Esophagus mucosa (tissue), 1 donor: Measurements from ENCODE around the gene SEPTIN3. TPM values are rescaled to one million over a fixed set of nuclear protein-coding genes. Genes with fewer than 3 reads are reported as not detected.
"Not testable (repeated sequence)": the region's sequence is repeated elsewhere in the genome, so short reads cannot be mapped to it uniquely, and the experiment has no call there.

Source experiments
- ATAC-seq: fragments of 200-7000 bp; cut with Tn5 transposase; one replicate; pipeline ENCODE4 v1.9.1; 2020
- total RNA-seq: library from RNA; stranded (reverse); gene quantifications from one replicate; pipeline ENCODE4 v1.2.4, GENCODE V29; 2023
- donor health status: DM: yes; HTN: yes; CAD: no.

The SEPTIN3 gene
- total RNA-seq, 1 donor from 2014 or later, result 0.24 TPM

DNA sequence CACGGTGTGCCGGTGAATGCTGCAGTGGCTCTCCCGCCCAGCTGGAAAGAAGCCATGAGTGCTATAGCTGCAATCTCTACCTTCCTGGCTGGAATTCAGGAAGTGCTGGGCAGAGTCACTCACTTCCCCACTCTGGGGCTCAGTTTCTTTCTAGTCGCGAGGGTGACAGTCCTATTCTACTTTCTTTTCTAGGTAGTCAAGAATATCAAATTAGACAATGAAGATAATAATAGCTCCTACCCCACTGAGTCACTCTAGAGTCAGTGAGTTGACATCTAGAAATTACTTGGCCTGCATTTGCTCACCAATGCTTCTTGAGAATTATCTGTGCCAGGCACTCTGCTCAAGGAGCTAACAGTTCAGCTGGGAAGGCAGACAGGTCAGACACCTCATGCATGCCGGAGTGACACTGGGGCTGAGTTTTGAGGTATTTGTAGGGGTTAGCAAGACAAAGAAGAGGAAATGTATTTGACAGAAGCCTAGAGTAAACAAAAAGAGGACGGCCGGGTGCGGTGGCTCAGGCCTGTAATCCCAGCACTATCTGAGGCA is 25.5 kb upstream of the SEPTIN3 start:
- ATAC-seq, result peak; percentile 10

DNA sequence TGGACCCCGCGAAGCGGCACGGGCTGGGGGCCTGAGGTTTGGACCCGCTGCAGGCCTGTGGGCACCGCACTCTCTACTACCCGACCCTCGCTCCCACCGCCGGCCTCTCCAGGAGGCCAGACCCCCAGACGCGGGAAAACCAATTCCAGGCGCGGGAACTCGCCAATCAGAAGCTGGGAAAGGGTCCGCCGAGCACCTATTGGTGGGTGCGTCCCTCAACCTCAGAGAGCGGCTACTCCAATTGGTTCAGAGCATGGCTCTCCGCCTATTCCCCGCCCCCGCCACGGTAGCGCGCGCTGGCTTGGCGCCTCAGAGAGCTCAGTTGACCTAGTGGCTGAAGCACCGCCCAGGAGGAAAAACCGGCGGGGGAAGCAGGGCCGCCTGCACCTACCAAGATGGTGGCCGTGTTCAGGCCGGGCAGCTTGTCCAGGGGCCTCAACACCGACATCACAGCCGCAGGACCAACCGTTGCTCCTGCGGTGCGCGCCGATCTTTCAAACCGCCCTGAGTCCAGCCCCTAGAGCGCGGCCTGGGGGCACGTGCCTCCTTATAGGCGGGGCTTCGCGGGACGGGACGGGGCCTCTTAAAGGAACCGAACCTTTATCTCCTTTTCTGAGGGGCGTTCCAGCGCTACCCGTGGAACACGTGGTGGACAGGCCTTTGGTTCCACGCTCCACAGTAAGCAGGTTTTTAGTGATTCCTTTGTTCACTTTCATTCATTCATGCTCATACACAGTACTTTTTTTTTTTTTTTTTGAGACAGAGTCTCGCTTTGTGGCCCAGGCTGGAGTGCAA is 22.4 kb upstream of the SEPTIN3 start, which contains the start of gene CENPM:
Gene CENPM, minus strand, starts transcription at position 524 of the 795 bp plus-strand sequence. Its CDS starts 76 bp downstream, at position 448.
- ATAC-seq, result peak; percentile 89

DNA sequence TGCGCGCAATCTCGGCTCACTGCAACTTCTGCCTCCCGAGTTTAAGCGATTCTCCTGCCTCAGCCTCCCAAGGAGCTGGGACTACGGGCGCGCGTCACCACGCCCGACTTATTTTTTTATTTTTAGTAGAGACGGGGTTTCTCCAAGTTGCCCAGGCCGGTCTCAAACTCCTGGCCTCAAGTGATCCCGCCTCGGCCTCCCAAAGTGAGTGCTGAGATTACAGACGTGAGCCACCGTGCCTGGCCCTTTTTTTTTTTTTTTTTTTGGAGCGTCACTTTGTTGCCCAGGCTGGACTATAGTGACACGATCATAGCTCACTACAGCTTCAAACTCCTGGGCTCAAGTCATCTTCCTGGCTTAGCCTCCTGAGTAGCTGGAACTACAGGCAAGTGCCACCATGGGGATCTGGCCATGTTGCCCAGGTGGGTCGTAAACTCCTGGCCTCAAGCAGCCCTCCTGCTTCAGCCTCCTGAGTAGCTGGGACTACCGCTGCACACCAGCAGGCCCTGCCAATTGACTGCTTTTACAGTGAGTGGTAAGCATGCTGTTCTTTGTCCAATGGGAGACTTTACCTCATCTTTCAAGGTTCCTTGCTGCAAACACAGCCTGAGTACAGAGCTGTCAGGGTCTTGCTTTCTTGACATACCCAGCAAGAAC is 21.7 kb upstream of the SEPTIN3 start:
- ATAC-seq, result no peak

DNA sequence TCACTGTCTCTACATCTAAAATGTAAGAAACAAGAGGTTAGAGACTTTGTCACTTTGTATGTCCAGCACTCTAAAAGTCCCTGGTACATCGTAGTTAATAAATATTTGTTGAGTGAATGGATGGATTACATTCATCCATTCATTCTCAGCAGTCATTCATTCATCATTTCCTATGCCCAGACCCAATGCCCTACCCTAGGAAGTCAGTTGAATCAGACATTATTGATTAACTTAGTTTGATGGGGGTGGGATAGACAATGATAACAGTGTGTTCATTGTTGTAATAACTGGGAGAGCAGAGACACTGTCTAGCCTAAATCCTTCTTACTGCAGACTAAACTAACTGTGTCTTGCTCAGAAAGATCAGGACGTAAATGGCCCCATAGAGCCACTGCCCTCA is 21.1 kb upstream of the SEPTIN3 start:
- ATAC-seq, result no peak

DNA sequence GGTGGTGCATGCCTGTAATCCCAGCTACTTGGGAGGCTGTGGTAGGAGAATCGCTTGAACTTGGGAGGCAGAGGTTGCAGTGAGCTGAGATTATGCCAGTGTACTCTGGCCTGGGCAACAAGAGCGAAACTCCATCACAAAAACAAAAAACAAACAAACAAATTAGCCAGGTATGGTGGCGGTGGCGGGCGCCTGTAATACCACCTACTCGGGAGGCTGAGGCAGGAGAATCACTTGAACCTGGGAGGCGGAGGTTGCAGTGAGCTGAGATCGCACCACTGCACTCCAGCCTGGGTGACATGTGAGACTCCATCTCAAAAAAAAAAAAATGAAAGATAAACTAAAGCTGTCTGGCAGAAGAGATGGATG is 20.3 kb upstream of the SEPTIN3 start:
- not testable (repeated sequence) for ATAC-seq

DNA sequence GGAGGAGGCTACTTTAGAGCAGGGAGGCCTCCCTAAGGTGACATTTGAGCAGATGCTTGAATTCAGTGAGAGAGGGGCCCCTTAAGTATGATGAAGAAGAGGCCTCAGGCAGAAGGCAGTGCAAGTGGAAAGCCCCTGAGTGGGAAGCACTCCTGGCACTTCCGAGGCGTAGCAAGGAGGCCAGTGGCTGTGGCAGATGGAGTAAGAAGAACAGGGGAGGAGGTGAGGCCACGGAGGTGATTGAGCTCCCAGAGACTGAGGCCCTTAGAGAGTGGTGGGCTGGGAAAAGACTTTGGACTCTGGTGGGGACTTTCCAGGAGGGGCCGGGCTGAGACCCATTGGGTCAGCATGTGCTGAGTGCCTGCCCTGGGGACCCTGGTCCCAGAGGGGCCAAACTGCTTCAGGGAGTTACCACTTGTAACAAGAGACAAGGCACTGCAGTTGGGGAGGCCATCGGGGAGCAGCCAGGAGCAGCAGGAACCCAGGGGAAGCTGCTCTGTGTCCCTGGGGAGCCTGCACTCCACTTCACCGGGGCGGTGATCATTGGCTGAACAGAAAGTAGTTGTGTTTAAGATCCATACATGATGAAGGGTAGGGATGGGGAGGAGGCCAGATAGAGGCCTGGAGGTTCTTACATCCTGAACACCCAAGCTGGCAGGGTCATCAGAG is 19.8 kb upstream of the SEPTIN3 start:
- ATAC-seq, result no peak

DNA sequence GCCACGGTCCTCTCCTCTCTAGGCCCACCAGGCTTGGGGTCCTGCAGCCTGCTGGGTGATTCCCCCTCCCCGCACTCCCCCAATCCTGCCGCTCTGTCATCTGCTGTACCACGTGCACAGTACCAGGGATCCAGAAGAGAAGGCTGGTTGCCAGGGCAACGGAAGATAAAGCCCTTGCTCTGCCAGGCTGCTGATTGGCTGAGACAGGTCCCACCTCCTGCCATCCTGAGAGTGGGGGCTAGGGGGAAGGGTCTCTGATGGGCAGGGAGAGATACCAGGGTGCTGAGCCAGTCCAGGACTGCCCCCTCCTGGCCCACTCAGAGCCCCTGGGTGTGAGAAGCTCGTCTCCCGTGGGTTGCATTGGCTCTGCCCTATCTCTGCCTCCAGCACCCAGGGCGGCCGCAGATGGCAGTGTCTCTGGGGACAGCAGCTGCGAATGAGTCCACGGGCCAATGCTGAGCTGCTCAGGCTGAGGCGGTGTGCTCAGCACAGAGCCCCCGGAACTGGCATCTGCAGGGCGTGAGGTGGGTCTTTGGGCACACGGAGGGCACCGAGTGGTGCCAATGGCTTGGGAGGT is 17.3 kb upstream of the SEPTIN3 start, which contains the start of gene SMIM45:
Gene SMIM45, plus strand, starts transcription at position 253 of the 577 bp plus-strand sequence.
- peak; percentile 12 for ATAC-seq

DNA sequence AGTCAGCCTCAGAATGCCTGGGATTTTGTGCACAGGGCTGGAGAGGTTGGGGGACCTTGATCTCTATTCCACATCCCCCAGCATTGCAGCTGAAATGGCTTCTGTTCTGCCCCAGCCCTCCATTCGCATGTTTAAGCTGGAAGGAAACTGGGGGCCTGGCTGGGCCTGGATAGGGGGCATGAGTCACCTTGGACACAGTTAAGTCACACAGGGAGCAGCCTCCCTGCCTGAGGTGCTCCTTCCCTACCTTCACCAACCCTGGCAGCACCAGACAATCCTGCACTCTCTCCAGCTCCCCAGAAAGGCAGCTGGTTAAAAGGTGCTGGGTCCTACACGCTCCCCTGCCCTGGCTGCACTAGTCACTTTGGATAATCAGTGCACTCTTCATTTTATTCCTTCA is 16.5 kb upstream of the SEPTIN3 start:
- peak; percentile 17 for ATAC-seq

DNA sequence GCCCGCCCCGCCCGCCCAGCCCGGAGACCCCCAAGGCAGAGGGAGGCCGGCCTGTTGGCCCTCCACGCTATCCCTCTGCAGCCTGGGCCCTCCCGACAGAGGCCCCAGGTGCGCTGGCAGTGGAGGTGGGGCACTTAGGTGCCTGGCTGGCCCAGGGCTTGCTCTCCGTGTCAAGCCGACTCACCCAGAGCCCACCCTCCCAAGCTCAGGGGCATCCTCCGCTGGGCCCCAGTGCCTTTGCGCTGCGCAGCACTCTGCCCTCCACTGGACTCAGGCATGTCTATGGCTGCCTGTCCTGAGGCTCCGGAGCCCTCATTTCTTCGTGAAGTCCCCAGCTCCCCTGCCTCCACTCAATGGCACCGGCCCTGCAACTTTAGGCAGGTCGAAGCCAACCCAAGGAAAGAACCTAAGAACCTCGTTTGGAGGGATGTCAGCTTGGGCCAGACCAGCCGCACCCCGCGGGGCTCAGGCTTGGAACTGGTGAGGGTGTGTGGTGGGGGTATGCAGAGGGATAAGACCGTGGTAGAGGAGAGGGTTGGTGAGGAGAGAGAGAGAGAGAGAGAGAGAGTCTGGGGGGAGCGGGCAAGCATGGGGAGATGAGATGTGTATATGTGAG is 11.2 kb upstream of the SEPTIN3 start:
- peak; percentile 35 for ATAC-seq

DNA sequence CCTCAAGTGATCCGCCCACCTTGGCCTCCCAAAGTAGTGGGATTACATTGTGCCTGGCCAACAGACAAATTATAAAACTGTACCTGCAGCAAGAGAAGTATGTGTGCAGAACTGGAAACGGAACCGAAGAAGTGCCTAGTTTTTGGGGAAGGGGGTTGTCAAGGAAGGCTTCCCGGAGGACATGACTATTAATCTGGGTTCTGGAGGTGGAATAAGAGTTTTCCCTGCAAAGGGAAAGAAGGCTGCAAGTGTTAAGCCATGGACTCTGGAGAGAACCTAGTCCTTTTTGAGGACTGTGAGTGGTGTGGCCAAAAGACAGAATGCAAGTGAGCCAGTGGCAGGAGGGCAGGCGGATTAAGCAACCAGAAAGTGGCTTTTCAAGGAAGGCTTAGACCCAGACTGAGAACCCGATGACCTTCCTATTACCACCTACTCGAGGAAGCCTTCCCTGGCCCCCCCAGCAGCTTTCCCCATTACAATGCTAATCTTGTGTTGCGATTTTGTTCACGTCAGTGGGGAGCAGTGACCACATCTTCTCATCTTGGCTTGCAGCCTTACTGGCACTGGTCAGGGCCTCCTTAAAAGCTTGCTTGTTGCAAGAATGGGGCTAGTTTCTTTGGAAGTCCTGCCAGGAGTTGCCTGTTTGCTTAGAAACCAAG is 5.7 kb upstream of the SEPTIN3 start:
- ATAC-seq, result no peak

DNA sequence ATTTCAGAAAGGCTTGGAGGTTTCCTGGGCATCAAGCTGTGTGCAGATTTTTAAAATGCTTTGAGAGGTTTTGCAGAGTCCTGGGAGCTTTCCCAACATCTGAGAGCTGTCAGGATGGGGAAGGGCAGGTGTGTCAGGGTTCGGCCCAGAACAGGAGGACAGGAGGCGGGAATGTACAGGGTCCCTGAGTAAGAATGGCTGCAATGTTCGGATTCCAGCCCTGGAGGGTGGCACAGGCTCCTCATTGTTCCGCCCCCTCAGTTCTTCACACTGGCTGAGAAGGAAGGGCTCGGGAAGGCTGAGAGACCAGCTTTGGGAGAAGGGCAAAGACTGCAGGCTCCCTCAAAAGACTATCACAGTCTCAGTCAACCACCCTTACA is 5.1 kb upstream of the SEPTIN3 start:
- ATAC-seq, result no peak

DNA sequence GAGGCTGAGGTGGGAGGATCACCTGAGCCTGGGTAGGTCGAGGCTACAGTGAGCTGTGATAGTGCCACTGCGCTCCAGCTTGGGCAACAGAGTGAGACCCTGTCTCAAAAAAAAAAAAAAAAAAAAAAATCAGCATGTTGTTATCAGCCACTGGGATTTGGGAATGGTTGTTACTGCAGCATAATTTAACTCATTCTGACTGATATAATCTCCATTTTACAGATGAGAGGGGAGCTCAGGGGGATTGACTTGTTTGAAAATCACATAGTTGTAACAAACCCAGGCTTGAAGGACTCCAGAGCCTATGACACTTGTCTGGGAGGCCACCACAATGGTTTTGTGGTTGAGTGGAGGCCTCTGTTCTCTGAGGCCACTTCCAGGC is 3.0 kb upstream of the SEPTIN3 start:
- ATAC-seq, result no peak

DNA sequence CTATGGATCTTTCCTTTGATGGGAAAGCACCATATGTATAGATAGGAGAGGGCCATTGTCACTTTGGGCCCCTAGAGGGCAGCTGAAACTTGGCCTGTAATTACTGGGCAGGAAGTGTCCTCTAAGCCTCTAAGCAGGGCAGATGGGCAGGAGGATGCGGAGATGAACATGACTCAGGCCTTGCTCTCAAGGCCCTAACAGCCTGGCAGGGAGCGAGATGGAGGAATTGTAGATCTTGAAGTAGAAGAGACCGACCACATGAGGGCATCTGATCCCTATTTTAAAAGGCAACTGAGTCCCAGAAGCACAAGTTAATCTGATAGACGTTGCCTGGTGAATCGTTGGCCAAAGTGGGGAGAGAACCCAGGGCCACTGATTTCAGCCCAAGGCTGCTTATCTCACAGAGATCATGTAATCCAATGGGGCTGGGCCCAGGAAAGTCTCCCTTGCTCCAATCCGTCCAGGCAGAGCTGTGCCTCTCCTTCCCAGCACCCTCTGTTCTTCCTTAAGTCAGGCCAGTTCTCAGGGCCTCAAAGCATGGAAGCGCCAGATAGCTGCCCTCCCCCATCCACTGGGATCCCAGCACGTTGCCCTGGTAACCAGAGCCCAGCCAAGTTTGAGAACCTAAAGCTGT is 2.5 kb upstream of the SEPTIN3 start:
- ATAC-seq, result peak; percentile 78

DNA sequence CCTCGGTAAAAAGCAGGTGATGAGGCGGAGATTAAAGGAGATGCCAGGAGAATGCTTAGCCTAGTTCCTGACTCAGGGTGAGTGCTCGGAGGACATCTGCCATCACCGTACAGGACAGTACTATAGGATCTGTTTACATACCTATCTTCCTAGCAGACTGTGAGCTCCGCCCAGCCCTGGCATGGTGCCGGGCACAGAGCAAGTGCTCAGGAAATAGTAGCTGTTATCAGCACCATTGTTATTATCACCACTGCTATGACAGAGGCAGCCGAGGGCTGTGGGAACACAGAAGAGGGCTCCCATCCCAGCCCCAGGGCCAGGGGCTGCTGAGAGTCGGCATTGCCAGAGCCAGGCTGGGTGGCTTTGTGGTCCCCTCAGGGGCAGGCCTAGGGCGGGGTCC is 642 bp upstream of the SEPTIN3 start:
- ATAC-seq, result no peak

DNA sequence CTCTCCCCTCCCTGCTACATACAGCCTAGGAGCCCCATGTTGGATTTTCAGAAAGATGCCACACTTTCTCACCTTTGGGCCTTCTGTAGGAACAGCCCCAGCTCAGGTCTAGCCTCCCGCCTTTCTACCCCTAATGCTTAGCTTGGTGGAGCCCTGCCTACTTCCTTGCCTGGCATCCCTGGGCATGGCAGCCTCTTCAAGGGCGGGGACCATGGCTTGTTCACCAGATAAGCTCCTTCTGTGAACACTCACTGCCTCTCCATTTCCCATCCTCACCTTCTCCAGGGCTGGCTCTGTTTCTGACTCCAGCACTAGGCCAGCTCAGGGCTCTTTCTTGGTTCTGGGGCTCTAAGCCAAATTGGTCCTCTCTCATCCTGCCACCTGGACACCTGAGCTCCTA is 1.4 kb downstream of the SEPTIN3 start:
- no peak for ATAC-seq

DNA sequence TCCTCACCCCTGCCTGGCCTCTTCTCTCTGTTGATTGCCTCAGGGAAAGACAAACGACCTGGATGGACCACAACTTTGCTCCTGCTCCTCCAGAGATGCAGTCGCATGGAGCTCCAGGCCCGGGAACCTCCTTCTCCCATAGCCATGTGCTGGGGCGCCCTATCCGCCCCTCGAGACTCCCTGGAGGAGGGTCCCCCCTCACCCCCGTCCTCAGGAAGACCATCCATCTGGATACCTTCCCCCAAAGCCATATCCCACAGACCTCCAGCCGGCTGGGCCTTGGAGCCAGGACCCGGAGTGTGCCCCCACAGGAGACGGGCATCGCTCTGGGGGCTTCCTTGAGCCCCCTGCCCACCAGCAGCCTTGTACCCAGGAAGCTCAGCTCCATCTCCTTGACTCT is 2.2 kb downstream of the SEPTIN3 start:
- no peak for ATAC-seq

DNA sequence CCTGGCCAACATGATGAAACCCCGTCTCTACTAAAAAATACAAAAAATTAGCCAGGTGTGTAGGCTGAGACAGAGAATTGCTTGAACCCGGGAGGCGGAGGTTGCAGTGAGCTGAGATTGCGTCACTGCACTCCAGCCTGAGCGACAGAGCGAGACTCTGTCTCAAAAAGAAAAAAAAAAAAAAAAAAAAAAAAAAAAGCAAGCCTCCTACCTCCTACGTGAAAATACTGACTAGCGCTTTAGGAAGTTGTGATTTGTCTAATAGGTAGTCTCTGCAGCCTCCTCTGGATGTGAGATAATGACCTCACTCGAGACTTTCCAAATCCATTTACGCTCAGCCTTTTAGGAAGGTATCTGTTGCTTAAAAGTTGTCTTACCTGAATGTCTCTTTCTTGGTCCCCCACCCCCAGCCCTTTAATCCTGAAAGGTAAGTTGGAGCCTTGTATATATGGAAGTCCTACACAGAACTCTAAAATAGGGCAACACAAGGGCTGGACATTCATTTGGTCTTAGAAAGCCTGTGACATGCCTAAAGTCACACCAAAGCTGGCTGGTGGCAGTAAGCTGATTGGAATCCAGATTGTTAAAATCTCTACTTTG is 5.5 kb downstream of the SEPTIN3 start:
- ATAC-seq, result no peak

DNA sequence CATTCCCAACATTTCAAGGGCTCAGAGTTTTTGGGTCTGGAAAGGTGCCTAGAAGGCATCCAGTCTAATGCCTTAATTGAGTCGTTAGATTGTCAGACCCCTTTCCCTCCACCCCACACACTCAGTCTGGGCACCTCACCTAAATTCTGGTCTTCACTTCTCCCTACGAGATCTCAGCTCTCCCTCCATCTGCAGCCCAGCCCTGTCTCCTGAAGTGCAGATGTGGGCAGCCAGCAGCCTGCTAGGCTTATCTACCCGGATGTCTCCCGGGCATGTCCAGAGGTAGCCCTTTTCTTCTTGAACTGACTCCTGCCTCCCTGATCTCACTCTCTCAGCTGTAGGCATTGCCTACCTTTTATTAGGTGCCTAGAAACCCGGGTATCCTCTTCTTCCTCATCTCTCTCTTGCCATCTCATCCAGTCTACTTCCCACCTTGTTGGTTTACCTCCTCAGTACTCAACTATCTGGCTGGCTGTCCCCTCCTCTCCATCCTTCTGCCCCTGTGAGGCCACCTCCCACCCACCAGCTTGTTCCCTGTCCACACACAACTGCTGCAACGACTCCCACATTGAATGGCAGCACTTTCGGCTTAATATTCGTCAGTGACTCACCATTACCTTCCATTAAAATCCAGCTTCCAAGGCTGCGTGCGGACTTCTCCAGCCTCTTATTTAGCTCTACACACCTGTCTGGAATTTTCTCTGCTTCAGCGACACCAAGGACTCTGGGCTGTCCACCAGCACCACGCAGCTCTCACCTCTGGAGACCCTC is 6.2 kb downstream of the SEPTIN3 start:
- no peak for ATAC-seq

DNA sequence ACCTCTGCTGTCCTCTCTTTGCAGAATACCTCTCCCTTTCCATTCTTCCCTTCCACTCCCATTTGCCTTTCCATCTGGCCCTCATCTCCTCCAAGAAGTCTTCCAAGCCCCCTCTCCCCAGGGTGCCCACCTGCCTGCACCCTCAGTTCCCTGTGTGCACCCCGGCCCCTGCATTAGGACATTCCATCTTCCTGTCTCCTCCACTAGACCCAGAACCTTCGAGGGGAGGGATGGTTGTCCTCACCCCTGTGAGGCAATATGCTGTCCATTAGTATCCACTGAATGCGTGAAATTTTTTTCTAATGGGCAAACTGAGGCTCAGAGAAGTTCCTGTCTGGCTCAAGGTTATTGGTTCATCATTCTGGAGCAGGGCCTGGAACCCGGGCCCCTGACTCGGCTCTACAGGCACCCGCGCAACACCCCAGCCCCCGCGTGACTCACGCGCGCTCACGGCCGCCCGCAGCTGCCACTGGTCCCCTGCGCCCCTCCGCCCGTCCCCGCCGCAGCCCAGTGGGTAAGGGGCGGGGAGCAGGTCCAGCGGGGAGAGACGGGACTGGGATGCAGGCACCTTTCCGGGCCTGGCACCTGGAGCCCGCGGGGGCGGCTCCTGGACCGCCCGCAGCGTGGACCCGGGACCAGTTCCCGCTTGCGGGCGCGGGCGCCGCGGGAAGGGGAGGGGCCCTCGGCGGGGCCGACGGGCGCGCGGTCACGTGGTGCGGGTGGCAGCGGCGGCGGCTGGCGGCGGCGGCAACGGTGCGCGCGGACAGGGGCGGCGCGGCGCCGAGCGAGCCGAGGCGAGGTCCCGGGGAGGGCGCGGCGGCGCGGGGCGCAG is 7.0 kb downstream of the SEPTIN3 start:
- peak; percentile 29 for ATAC-seq
